ENCODE results near the gene C5orf63. TPM values are rescaled to one million over a fixed set of nuclear protein-coding genes. Genes with fewer than 3 reads are reported as not detected.

Gene C5orf63
- total and polyA plus RNA-seq, 4 donors: 2.1 to 6.4 (median 3.8) TPM

- no peaks in the 10 kb centered on the region for H3K9me3 ChIP-seq (ENCODE audit: control insufficient read depth in 4 of 4, low read length in 3 of 4)
- no peak for TF ChIP-seq ATF3 (IDR thresholded peaks at IDR 0.05)
- no peak for TF ChIP-seq NR2F2 (IDR thresholded peaks at IDR 0.05)
- TF ChIP-seq CTCF (IDR thresholded peaks at IDR 0.05; ENCODE audit: low read depth, low read length, missing input control): no peak
- no peak for TF ChIP-seq TAF1 (conservative IDR thresholded peaks at IDR 0.05)
- no peak for TF ChIP-seq JUND (IDR thresholded peaks at IDR 0.05)
- TF ChIP-seq MAX (IDR thresholded peaks at IDR 0.05): no peak
- TF ChIP-seq HNF4G (IDR thresholded peaks at IDR 0.05): no peak
- no peak for TF ChIP-seq ZBTB33 (IDR thresholded peaks at IDR 0.05)
- TF ChIP-seq FOXA1 (IDR thresholded peaks at IDR 0.05): no peak
- TF ChIP-seq HNF4A (conservative IDR thresholded peaks at IDR 0.05): no peak
- TF ChIP-seq RXRA (IDR thresholded peaks at IDR 0.05): no peak
- no peak for TF ChIP-seq FOXA2 (IDR thresholded peaks at IDR 0.05)
- TF ChIP-seq REST (IDR thresholded peaks at IDR 0.05): no peak
- TF ChIP-seq GABPA (IDR thresholded peaks at IDR 0.05 in 1 of 2, conservative IDR thresholded peaks at IDR 0.05 in 1 of 2): no peak
- no peak for TF ChIP-seq EGR1 (IDR thresholded peaks at IDR 0.05; ENCODE audit: low read depth in 2 of 2)
- 93% methylated on average over 2 of the region's 2 CpGs for WGBS
- H3K4me3 ChIP-seq (ENCODE audit: low read depth in 1 of 3, low read length in 3 of 3): no peak overlapping the region
- H3K27ac ChIP-seq (ENCODE audit: low read depth in 1 of 2, low read length in 2 of 2): no peak overlapping the region
- H3K27me3 ChIP-seq (ENCODE audit: control insufficient read depth in 4 of 4, insufficient read depth in 4 of 4, low read length in 3 of 4): no peaks in the 10 kb centered on the region
- H3K4me1 ChIP-seq (ENCODE audit: control insufficient read depth in 4 of 4, insufficient read depth in 4 of 4, low read length in 3 of 4): no peaks in the 10 kb centered on the region
- no peaks in the 10 kb centered on the region for H3K36me3 ChIP-seq (ENCODE audit: control insufficient read depth in 4 of 4, insufficient read depth in 3 of 4, low read depth in 1 of 4, low read length in 3 of 4)
- DNase-seq (ENCODE audit: low spot score): no peak
- no peak overlapping the region for H3K9ac ChIP-seq (ENCODE audit: low read depth in 1 of 2, low read length in 2 of 2)
Measured at GRCh38 chr5:127083711-127084110, 10.4 kb upstream of the C5orf63 start.

- Histone ChIP-seq H3K27me3 (ENCODE audit: control insufficient read depth in 4 of 4, insufficient read depth in 4 of 4, low read length in 3 of 4) (no peaks in the 10 kb centered on the region), H3K36me3 (ENCODE audit: control insufficient read depth in 4 of 4, insufficient read depth in 3 of 4, low read depth in 1 of 4, low read length in 3 of 4) (no peaks in the 10 kb centered on the region), H3K9me3 (ENCODE audit: control insufficient read depth in 4 of 4, low read length in 3 of 4) (no peaks in the 10 kb centered on the region), H3K4me1 (ENCODE audit: control insufficient read depth in 4 of 4, insufficient read depth in 4 of 4, low read length in 3 of 4) (no peaks in the 10 kb centered on the region), H3K4me3 (ENCODE audit: low read depth in 1 of 3, low read length in 3 of 3) (no peak overlapping the region), H3K27ac (ENCODE audit: low read depth in 1 of 2, low read length in 2 of 2) (no peak overlapping the region), H3K9ac (ENCODE audit: low read depth in 1 of 2, low read length in 2 of 2) (no peak overlapping the region)
- TF ChIP-seq RXRA (IDR thresholded peaks at IDR 0.05) (no peak), REST (IDR thresholded peaks at IDR 0.05) (no peak), TAF1 (conservative IDR thresholded peaks at IDR 0.05) (no peak), YY1 (IDR thresholded peaks at IDR 0.05) (no peak), EGR1 (IDR thresholded peaks at IDR 0.05; ENCODE audit: low read depth in 2 of 2) (no peak), FOXA2 (IDR thresholded peaks at IDR 0.05) (no peak)
- DNase-seq (ENCODE audit: low spot score): no peak
- WGBS: 47% methylated on average over 9 of the region's 9 CpGs
Measured at GRCh38 chr5:127079994-127080491, 6.7 kb upstream of the C5orf63 start.

Data from liver (tissue), 9 donors.